Measurements from ENCODE around the gene SEMA4F.

Gene SEMA4F

GRCh38 chr2:74708883-74709282, 54.8 kb downstream of the SEMA4F start:
- DNase-seq = no peak

GRCh38 chr2:74712223-74713053, 58.4 kb downstream of the SEMA4F start:
- DNase-seq = no peak

GRCh38 chr2:74714691-74715080, 60.6 kb downstream of the SEMA4F start:
- DNase-seq = no peak

- peak; percentile 51 for DNase-seq
Observed at GRCh38 chr2:74715081-74715791, 61.2 kb downstream of the SEMA4F start.

GRCh38 chr2:74715880-74716279, 61.8 kb downstream of the SEMA4F start:
- DNase-seq = no peak

GRCh38 chr2:74719066-74719465, 65.0 kb downstream of the SEMA4F start:
- no peak for DNase-seq

- DNase-seq = no peak
Observed at GRCh38 chr2:74721316-74721715, 67.3 kb downstream of the SEMA4F start.

- DNase-seq = no peak
Observed at GRCh38 chr2:74724496-74724895, 70.4 kb downstream of the SEMA4F start.

GRCh38 chr2:74725287-74725686, 71.2 kb downstream of the SEMA4F start:
- DNase-seq = no peak

- no peak for DNase-seq
Observed at GRCh38 chr2:74728842-74729241, 74.8 kb downstream of the SEMA4F start.

GRCh38 chr2:74730530-74730929, 76.5 kb downstream of the SEMA4F start:
- no peak for DNase-seq
